Fibroblast of villous mesenchyme (primary cell): ENCODE results near the gene IL18R1. TPM values are rescaled to one million over a fixed set of nuclear protein-coding genes. Genes with fewer than 3 reads are reported as not detected.

ENCODE experiments used
- DNase-seq: peaks from one replicate; pipeline ENCODE4 v3.0.0-alpha.2; 2010; ENCODE audit warnings: low read depth
- H3K4me3 ChIP-seq: 2 replicates; pipeline ENCODE4 v1.5.1; 2011; ENCODE audit warnings: low read depth, mild to moderate bottlenecking, low read length
- total RNA-seq: library from RNA; depleted of rRNA; stranded (reverse); fragments of >200 nt; gene quantifications from 2 replicates; pipeline ENCODE4 v1.2.3, GENCODE V29; 2012
- TF ChIP-seq, protein P1 (sequence below): IDR thresholded peaks from 2 replicates; pipeline ENCODE4 v1.5.1; 2012; ENCODE audit warnings: low read depth, mild to moderate bottlenecking, low read length; ENCODE audit not compliant: insufficient read depth

Gene IL18R1
- total RNA-seq, 1 donor: 0.43 TPM

DNA sequence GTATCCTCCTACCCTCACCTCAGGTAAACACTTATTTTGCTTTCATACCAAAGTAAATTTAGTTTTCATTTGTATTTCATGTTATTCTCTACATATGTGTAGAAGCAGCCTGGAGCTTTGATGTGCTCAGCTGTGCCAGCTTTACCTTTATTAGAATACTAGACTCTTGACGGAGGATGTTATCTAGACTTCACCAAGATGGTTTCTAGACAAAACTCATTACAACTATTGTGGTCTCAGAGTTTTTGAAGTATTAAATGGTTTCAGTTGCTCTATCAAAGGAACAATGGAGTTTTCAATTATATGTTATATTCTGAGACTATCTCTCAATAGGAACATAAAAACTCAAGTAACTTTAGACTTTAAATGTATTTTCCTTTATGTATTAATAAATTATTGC is 62.4 kb downstream of the IL18R1 start:
- DNase-seq: no peak
- H3K4me3 ChIP-seq: no peak overlapping the region
- TF ChIP-seq, protein P1, sequence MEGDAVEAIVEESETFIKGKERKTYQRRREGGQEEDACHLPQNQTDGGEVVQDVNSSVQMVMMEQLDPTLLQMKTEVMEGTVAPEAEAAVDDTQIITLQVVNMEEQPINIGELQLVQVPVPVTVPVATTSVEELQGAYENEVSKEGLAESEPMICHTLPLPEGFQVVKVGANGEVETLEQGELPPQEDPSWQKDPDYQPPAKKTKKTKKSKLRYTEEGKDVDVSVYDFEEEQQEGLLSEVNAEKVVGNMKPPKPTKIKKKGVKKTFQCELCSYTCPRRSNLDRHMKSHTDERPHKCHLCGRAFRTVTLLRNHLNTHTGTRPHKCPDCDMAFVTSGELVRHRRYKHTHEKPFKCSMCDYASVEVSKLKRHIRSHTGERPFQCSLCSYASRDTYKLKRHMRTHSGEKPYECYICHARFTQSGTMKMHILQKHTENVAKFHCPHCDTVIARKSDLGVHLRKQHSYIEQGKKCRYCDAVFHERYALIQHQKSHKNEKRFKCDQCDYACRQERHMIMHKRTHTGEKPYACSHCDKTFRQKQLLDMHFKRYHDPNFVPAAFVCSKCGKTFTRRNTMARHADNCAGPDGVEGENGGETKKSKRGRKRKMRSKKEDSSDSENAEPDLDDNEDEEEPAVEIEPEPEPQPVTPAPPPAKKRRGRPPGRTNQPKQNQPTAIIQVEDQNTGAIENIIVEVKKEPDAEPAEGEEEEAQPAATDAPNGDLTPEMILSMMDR: no peak

DNA sequence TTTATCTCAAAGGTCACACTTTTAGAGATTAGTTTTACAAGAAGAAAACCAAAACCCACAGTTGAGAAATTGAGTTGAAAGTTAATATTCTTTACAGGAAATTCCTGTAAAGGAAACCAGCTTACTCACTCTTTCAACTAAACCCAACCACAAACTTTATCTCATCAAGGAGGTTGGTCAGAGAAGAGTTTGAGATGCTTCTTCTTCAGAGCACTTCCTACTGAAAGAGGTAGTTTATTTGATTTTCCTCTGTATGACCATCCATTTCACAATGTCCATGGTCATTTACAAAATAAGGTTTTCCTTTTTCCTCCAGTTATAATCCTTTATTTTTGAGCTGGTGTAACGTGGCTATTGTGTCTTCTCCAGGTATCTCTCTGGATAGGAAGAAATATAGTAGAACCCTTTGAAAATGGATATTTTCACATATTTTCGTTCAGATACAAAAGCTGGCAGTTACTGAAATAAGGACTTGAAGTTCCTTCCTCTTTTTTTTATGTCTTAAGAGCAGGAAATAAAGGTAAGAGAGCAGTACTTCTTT is 62.9 kb downstream of the IL18R1 start:
- H3K4me3 ChIP-seq: no peak overlapping the region
- TF ChIP-seq, protein P1: no peak
- DNase-seq: peak; percentile 12

DNA sequence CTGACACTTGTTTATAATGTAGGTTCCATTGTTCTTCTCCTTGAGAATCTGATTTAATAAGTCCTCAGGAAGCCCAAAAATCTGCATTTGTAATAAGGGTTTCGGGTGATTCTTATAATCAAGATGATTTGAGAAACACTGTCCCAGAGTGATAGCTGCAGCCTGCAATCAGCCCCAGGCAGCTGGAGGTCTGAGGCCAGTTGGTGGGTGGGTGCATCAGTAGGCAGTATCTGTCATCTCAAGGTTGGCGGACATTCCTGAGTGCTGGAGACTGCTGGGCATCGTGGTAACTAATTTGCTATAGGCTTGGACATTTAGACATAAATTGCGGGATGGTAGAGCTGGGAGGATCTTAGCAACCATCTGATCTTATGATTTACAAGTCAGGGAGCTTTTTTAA is 64.7 kb downstream of the IL18R1 start:
- no peak for DNase-seq
- H3K4me3 ChIP-seq: no peak overlapping the region
- TF ChIP-seq, protein P1: no peak

DNA sequence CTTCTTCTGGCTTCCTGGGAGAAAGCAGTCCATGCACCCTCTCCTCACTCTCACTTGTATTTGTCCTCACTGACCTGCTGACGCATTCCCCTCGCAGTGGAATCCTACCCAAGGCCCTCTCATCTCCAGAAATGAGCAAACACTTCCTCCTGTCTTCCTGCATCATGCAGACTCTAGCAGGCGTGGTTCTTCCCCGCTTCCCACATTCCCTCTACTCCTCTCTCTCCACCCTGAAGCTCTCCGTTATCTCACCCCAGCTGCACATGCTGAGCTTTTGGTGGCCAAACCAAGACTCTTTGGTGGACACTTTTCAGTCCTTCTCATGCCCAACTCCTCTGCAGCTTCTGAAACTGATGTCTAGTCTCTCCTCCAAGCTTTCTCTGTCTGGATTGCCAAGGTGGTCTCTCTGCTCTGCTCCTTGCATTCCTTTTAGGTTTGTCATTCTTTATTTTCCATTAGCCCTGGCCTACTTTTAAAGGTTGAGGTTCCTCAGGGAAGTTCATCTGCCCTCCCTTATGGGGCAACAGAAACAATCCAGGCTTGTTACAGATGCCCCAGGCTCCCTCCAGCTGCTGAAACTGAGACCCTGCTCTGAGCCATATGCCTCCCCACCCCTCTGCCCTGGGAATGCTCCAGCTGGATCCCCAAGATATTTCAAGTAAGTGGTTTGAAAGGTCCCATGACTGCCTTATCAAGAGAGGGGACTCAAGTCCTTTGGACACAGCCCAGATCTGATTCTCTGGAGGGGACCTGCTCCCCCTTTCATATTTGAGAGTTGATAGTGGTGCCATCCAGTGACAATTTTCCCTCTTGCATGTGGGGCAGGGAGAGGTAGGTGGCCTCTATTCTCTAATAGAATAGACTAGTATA is 66.5 kb downstream of the IL18R1 start:
- no peak for DNase-seq
- TF ChIP-seq, protein P1: no peak
- no peak overlapping the region for H3K4me3 ChIP-seq

DNA sequence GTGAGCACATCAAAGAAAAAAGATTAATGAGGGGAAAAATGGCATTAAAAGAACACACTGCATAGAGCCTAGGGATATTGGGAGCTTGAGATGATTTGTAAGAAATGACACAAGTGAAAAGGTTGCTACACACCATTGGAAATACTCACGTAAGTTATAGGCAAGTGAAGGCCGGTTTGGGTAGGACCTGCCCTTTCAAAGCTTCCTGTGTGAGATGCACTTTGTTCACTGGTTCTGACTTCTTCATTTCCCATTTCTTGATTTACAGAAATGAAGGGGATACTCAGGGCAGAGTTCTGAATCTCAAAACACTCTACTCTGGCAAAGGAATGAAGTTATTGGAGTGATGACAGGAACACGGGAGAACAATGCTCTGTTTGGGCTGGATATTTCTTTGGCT is 67.3 kb downstream of the IL18R1 start, which contains the start of gene IL18RAP:
Gene IL18RAP (plus strand): TSS at position 251 of the 400 bp plus-strand sequence. CDS start 118 bp downstream, at position 369.
- TF ChIP-seq, protein P1: no peak
- DNase-seq: no peak
- no peak within 1 kb of the TSS for H3K4me3 ChIP-seq

DNA sequence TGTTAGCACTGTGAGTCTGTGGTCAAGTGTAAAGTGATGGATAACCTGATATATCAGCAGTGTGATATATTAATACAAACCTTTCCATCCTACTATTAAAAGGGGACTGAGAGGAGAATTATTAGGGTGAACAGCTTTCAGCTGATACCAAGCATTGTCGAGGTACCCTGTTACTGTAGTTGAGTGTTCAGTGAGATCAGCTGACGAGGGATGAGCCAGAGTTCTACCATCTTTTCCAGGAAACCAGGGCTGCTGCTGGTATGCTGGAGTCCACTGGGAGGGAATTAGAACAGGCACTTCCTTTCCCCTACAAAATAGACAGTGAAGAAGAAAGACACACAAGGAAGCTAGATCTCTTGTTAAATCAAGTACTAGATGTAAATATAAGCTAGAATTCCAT is 67.8 kb downstream of the IL18R1 start:
- TF ChIP-seq, protein P1: no peak
- no peak for DNase-seq

More for the DNA sequence above, 67.8 kb downstream of the IL18R1 start:
- H3K4me3 ChIP-seq: no peak overlapping the region
